Skeletal muscle satellite cell (primary cell): ENCODE measurements around the gene GMNC. TPM values are rescaled to one million over a fixed set of nuclear protein-coding genes. Genes with fewer than 3 reads are reported as not detected.
"Not testable (repeated sequence)": the region's sequence is repeated elsewhere in the genome, so short reads cannot be mapped to it uniquely, and the experiment has no call there.

Experiments used
- H3K27me3 ChIP-seq: 2 replicates; pipeline ENCODE4 v1.7.0; 2013; ENCODE audit warnings: low read length; ENCODE audit not compliant: control insufficient read depth, insufficient read depth
- H3K36me3 ChIP-seq: 2 replicates; pipeline ENCODE4 v1.7.0; 2013; ENCODE audit warnings: mild to moderate bottlenecking, control low read depth, low read length; ENCODE audit not compliant: insufficient read depth
- H3K4me1 ChIP-seq: 2 replicates; pipeline ENCODE4 v1.7.0; 2013; ENCODE audit warnings: low read length; ENCODE audit not compliant: control insufficient read depth, insufficient read depth
- H3K4me2 ChIP-seq: 2 replicates; pipeline ENCODE4 v1.7.0; 2013; ENCODE audit warnings: mild to moderate bottlenecking, low read length
- H3K4me3 ChIP-seq: 2 replicates; pipeline ENCODE4 v1.7.0; 2013; ENCODE audit warnings: low read length
- H3K9ac ChIP-seq: 2 replicates; pipeline ENCODE4 v1.7.0; 2013; ENCODE audit warnings: mild to moderate bottlenecking, low read depth, low read length, moderate library complexity
- H3K9me3 ChIP-seq: replicated peaks from 2 replicates; pipeline ENCODE4 v1.7.0; 2013; ENCODE audit warnings: mild to moderate bottlenecking, control low read depth, low read length
- total RNA-seq: library from RNA; depleted of rRNA; stranded (reverse); fragments of >200 nt; gene quantifications from 2 replicates; pipeline ENCODE4 v1.2.3, GENCODE V29; 2012; rRNA removed

The GMNC gene
- under 0.01 and 0.22 TPM in 2 replicates for total RNA-seq

GRCh38 chr3:190862209-190863118, at the start of gene GMNC:
Gene GMNC (minus strand): TSS chr3:190862694. CDS start chr3:190862615, 79 bp downstream.
- peak within 1 kb of the TSS; percentile 86 for H3K4me3 ChIP-seq
- peak within 1 kb of the TSS; percentile 85 for H3K9ac ChIP-seq
- H3K9me3 ChIP-seq = no peaks in the 10 kb centered on the region
- H3K27me3 ChIP-seq = no peaks in the 10 kb centered on the region
- peak within 1 kb of the TSS; percentile 68 for H3K4me2 ChIP-seq
- no peaks in the 10 kb centered on the region for H3K4me1 ChIP-seq
- no peaks in the 10 kb centered on the region for H3K36me3 ChIP-seq

GRCh38 chr3:190911382-190911781, 48.9 kb upstream of the GMNC start:
- Histone ChIP-seq H3K27me3 (no peaks in the 10 kb centered on the region), H3K4me1 (peaks cover 14% of the 10 kb centered on the region), H3K9ac (no peak overlapping the region), H3K4me2 (no peak overlapping the region), H3K9me3 (no peaks in the 10 kb centered on the region), H3K4me3 (no peak overlapping the region), H3K36me3 (no peaks in the 10 kb centered on the region)

- no peak overlapping the region for H3K4me2 ChIP-seq
- H3K4me3 ChIP-seq = no peak overlapping the region
- H3K4me1 ChIP-seq = peaks cover 12% of the 10 kb centered on the region
- no peak overlapping the region for H3K9ac ChIP-seq
- no peaks in the 10 kb centered on the region for H3K9me3 ChIP-seq
- H3K36me3 ChIP-seq = no peaks in the 10 kb centered on the region
- H3K27me3 ChIP-seq = no peaks in the 10 kb centered on the region
Observed at GRCh38 chr3:190909908-190910307, 47.4 kb upstream of the GMNC start.

GRCh38 chr3:190903156-190903555, 40.7 kb upstream of the GMNC start:
- no peaks in the 10 kb centered on the region for H3K27me3 ChIP-seq
- no peak overlapping the region for H3K4me2 ChIP-seq
- no peak overlapping the region for H3K4me3 ChIP-seq
- H3K9me3 ChIP-seq = no peaks in the 10 kb centered on the region
- no peaks in the 10 kb centered on the region for H3K36me3 ChIP-seq
- H3K4me1 ChIP-seq = no peaks in the 10 kb centered on the region
- H3K9ac ChIP-seq = no peak overlapping the region

GRCh38 chr3:190902292-190902691, 39.8 kb upstream of the GMNC start:
- H3K36me3 ChIP-seq = no peaks in the 10 kb centered on the region
- H3K4me1 ChIP-seq = no peaks in the 10 kb centered on the region
- H3K9me3 ChIP-seq = no peaks in the 10 kb centered on the region

GRCh38 chr3:190892395-190892902, 30.0 kb upstream of the GMNC start:
- H3K4me2 ChIP-seq = no peak overlapping the region
- no peak overlapping the region for H3K9ac ChIP-seq
- no peak overlapping the region for H3K4me3 ChIP-seq
- H3K4me1 ChIP-seq = no peaks in the 10 kb centered on the region
- H3K9me3 ChIP-seq = no peaks in the 10 kb centered on the region
- no peaks in the 10 kb centered on the region for H3K36me3 ChIP-seq
- no peaks in the 10 kb centered on the region for H3K27me3 ChIP-seq

More at GRCh38 chr3:190902292-190902691, 39.8 kb upstream of the GMNC start:
- no peak overlapping the region for H3K4me3 ChIP-seq
- no peak overlapping the region for H3K4me2 ChIP-seq
- no peaks in the 10 kb centered on the region for H3K27me3 ChIP-seq
- no peak overlapping the region for H3K9ac ChIP-seq

- Histone ChIP-seq H3K4me3 (no peak overlapping the region), H3K36me3 (no peaks in the 10 kb centered on the region), H3K27me3 (no peaks in the 10 kb centered on the region), H3K9me3 (no peaks in the 10 kb centered on the region), H3K4me2 (no peak overlapping the region), H3K4me1 (no peaks in the 10 kb centered on the region), H3K9ac (no peak overlapping the region)
Observed at GRCh38 chr3:190886945-190887344, 24.5 kb upstream of the GMNC start.

GRCh38 chr3:190883973-190884832, 21.7 kb upstream of the GMNC start:
- H3K36me3 ChIP-seq = no peaks in the 10 kb centered on the region
- no peak overlapping the region for H3K4me3 ChIP-seq
- no peak overlapping the region for H3K4me2 ChIP-seq
- H3K27me3 ChIP-seq = no peaks in the 10 kb centered on the region
- no peaks in the 10 kb centered on the region for H3K4me1 ChIP-seq
- no peaks in the 10 kb centered on the region for H3K9me3 ChIP-seq
- H3K9ac ChIP-seq = no peak overlapping the region

- Histone ChIP-seq H3K4me2 (no peak overlapping the region), H3K9me3 (no peaks in the 10 kb centered on the region), H3K4me1 (no peaks in the 10 kb centered on the region), H3K27me3 (no peaks in the 10 kb centered on the region), H3K9ac (no peak overlapping the region), H3K36me3 (no peaks in the 10 kb centered on the region), H3K4me3 (no peak overlapping the region)
Observed at GRCh38 chr3:190883141-190883540, 20.6 kb upstream of the GMNC start.

- H3K4me3 ChIP-seq = no peak overlapping the region
- no peak overlapping the region for H3K9ac ChIP-seq
- H3K27me3 ChIP-seq = no peaks in the 10 kb centered on the region
- no peak overlapping the region for H3K4me2 ChIP-seq
- H3K36me3 ChIP-seq = no peaks in the 10 kb centered on the region
- H3K4me1 ChIP-seq = no peaks in the 10 kb centered on the region
- H3K9me3 ChIP-seq = no peaks in the 10 kb centered on the region
Observed at GRCh38 chr3:190877925-190878324, 15.4 kb upstream of the GMNC start.

GRCh38 chr3:190876433-190876832, 13.9 kb upstream of the GMNC start:
- H3K9me3 ChIP-seq, H3K9ac ChIP-seq, H3K4me3 ChIP-seq, H3K36me3 ChIP-seq, H3K27me3 ChIP-seq, H3K4me2 ChIP-seq, H3K4me1 ChIP-seq: not testable (repeated sequence)
